ENCODE measurements around the gene CCN5.

- TF ChIP-seq, protein P1, sequence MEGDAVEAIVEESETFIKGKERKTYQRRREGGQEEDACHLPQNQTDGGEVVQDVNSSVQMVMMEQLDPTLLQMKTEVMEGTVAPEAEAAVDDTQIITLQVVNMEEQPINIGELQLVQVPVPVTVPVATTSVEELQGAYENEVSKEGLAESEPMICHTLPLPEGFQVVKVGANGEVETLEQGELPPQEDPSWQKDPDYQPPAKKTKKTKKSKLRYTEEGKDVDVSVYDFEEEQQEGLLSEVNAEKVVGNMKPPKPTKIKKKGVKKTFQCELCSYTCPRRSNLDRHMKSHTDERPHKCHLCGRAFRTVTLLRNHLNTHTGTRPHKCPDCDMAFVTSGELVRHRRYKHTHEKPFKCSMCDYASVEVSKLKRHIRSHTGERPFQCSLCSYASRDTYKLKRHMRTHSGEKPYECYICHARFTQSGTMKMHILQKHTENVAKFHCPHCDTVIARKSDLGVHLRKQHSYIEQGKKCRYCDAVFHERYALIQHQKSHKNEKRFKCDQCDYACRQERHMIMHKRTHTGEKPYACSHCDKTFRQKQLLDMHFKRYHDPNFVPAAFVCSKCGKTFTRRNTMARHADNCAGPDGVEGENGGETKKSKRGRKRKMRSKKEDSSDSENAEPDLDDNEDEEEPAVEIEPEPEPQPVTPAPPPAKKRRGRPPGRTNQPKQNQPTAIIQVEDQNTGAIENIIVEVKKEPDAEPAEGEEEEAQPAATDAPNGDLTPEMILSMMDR (IDR thresholded peaks at IDR 0.05; ENCODE audit: low read depth, low read length) = no peak
- TF ChIP-seq EZH2phosphoT487 (IDR thresholded peaks at IDR 0.05; ENCODE audit: low read depth) = no peak
Measured at GRCh38 chr20:44695674-44696300, 19.4 kb upstream of the CCN5 start.

All from OCI-LY3 (cell line).